DMS79 (cell line): ENCODE results near the gene PPP2R2B.

Experiments used
- DNase-seq: peaks from one replicate; lab custom pipeline; 2025; lab: John Stamatoyannopoulos, UW

PPP2R2B gene

GRCh38 chr5:146653560-146653959 lies 225.0 kb downstream of the PPP2R2B start:
- no peak for DNase-seq

- no peak for DNase-seq
These were observed 226.0 kb downstream of the PPP2R2B start for GRCh38 chr5:146652547-146652946.

- peak; percentile 77 for DNase-seq
These were observed 230.8 kb downstream of the PPP2R2B start for GRCh38 chr5:146647656-146648199.

GRCh38 chr5:146646441-146646840 lies 232.1 kb downstream of the PPP2R2B start:
- no peak for DNase-seq

GRCh38 chr5:146645342-146645741 lies 233.2 kb downstream of the PPP2R2B start:
- DNase-seq: no peak

GRCh38 chr5:146644831-146645230 lies 233.7 kb downstream of the PPP2R2B start:
- peak; percentile 42 for DNase-seq

GRCh38 chr5:146643776-146644175 lies 234.8 kb downstream of the PPP2R2B start:
- DNase-seq: no peak

GRCh38 chr5:146642410-146642809 lies 236.1 kb downstream of the PPP2R2B start:
- DNase-seq: no peak

GRCh38 chr5:146641941-146642340 lies 236.6 kb downstream of the PPP2R2B start:
- DNase-seq: no peak

- no peak for DNase-seq
These were observed 238.2 kb downstream of the PPP2R2B start for GRCh38 chr5:146640285-146640896.

- no peak for DNase-seq
These were observed 243.1 kb downstream of the PPP2R2B start for GRCh38 chr5:146635443-146635842.

- DNase-seq: no peak
These were observed 245.2 kb downstream of the PPP2R2B start for GRCh38 chr5:146633323-146633764.

- DNase-seq: no peak
These were observed 245.8 kb downstream of the PPP2R2B start for GRCh38 chr5:146632620-146633322.

- DNase-seq: peak; percentile 29
These were observed 248.1 kb downstream of the PPP2R2B start for GRCh38 chr5:146630472-146630871.

GRCh38 chr5:146628950-146629349 lies 249.6 kb downstream of the PPP2R2B start:
- no peak for DNase-seq

GRCh38 chr5:146626936-146627335 lies 251.6 kb downstream of the PPP2R2B start:
- no peak for DNase-seq

GRCh38 chr5:146624179-146624578 lies 254.4 kb downstream of the PPP2R2B start:
- DNase-seq: no peak

- no peak for DNase-seq
These were observed 254.9 kb downstream of the PPP2R2B start for GRCh38 chr5:146623666-146624065.

- no peak for DNase-seq
These were observed 255.5 kb downstream of the PPP2R2B start for GRCh38 chr5:146623009-146623408.

- no peak for DNase-seq
These were observed 256.2 kb downstream of the PPP2R2B start for GRCh38 chr5:146622391-146622790.

- peak; percentile 60 for DNase-seq
These were observed 257.9 kb downstream of the PPP2R2B start for GRCh38 chr5:146620669-146621051.

- no peak for DNase-seq
These were observed 258.4 kb downstream of the PPP2R2B start for GRCh38 chr5:146620031-146620668.

GRCh38 chr5:146618434-146618833 lies 260.1 kb downstream of the PPP2R2B start:
- DNase-seq: no peak
